HG02981 (cell line): ENCODE results near the gene RILPL2.
A peak's percentile ranks its signal among the peaks of the same experiment; 100 is the strongest.
"Not testable (repeated sequence)": the region's sequence is repeated elsewhere in the genome, so short reads cannot be mapped to it uniquely, and the experiment has no call there.

ENCODE experiments used
- ATAC-seq: cut with Tn5 transposase; IDR thresholded peaks from one replicate; pipeline ENCODE4 v1.9.1; 2021; ENCODE audit warnings: mild to moderate bottlenecking, moderate library complexity; ENCODE audit not compliant: unreplicated experiment

Gene RILPL2

GRCh38 chr12:123450636-123451035 lies 14.2 kb upstream of the RILPL2 start:
- ATAC-seq: no peak

GRCh38 chr12:123449856-123450255 lies 13.4 kb upstream of the RILPL2 start:
- no peak for ATAC-seq

DNA sequence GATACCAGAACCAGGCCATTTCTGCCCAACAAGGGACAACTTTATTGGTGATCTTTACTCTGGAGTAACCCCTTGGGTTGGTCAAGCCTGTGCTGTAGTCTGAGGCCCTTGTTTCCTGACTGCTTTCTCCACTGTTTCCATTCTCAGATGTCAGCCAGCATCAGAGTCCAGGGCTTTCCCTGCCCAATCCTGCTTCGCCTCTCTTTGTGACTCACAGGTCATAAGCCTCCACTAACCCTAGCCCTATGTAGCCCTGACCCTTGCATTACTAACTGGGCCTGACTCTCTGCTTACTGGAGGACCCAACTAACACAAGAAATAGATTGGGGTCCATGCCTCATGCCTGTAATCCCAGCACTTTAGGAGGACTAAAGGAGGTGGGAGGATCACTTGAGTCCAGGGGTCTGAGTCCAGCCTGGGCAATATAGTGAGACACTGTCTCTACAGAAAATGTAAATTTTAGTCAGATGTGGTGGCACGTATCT lies 12.8 kb upstream of the RILPL2 start:
- ATAC-seq: no peak

- no peak for ATAC-seq
Observed at GRCh38 chr12:123446333-123446713, 9.8 kb upstream of the RILPL2 start.

- ATAC-seq: no peak
Observed at GRCh38 chr12:123445388-123446332, 9.2 kb upstream of the RILPL2 start.

GRCh38 chr12:123444092-123445026 lies 7.9 kb upstream of the RILPL2 start:
- no peak for ATAC-seq

DNA sequence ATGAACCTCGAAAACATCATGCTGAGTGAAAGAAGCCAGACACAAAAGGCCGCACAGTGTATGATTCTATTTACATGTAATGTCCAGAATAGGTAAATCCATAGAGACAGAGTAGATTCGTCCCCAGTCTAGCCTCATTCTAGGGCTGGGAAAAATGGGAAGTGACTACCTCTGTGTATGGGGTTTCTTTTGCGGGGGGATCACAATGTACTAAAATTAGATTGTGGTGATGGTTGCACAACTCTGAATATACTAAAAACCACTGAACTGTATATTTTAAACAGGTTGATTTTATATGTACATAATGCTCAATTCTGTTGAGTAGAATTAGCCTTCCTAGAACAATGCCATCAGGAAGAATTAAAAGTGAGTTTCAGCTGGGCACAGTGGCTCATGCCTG lies 6.3 kb upstream of the RILPL2 start:
- no peak for ATAC-seq

DNA sequence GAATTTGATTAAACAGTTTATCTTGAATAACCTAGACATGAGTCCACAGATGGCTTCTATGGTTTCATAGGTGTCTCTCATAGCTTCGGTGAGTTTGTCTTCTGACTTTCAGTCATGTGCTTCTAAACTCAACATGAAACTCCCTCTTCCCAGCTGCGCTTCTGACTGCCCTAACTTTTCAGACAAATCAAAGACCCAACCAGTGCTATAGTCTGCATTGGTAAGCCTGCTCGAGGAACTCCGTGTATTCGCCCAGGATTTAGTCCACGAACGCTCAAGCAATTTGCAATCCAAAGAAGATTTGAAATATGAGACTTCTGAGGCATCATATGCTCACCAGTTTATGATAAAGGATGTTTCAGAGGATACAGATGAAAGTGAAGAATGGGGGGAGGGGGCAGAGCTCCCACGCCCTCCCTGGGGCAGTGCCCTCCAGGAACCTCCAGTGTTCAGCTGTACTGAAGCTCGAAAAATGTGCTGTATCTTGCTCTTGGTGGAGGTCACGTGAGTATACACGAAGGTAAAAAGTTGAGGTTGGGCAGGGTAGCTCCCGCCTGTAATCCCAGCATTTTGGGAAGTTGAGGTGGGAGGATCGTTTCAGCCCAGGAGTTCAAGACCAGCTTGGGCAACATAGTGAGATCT lies 5.2 kb upstream of the RILPL2 start:
- peak; percentile 48 for ATAC-seq

GRCh38 chr12:123435636-123436016 lies 858 bp downstream of the RILPL2 start:
- no peak for ATAC-seq

DNA sequence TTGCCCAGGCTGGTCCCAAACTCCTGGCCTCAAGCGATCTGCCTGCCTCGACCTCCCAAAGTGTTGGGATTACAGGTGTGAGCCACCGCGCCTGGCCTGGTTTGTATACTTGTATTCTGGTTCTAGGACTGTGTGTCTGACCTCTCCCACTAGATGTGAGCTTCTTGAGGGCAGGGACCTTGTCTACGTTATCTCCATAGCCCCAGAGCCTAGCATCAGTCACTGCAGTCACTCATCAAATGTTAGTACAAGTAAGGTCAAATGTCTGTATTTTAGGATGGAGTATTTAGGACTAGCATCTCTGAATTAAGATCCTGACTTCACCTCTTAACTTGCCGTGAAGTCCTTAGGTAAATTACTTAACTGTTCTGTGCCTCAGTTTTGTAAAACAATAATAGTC lies 2.9 kb downstream of the RILPL2 start:
- no peak for ATAC-seq

DNA sequence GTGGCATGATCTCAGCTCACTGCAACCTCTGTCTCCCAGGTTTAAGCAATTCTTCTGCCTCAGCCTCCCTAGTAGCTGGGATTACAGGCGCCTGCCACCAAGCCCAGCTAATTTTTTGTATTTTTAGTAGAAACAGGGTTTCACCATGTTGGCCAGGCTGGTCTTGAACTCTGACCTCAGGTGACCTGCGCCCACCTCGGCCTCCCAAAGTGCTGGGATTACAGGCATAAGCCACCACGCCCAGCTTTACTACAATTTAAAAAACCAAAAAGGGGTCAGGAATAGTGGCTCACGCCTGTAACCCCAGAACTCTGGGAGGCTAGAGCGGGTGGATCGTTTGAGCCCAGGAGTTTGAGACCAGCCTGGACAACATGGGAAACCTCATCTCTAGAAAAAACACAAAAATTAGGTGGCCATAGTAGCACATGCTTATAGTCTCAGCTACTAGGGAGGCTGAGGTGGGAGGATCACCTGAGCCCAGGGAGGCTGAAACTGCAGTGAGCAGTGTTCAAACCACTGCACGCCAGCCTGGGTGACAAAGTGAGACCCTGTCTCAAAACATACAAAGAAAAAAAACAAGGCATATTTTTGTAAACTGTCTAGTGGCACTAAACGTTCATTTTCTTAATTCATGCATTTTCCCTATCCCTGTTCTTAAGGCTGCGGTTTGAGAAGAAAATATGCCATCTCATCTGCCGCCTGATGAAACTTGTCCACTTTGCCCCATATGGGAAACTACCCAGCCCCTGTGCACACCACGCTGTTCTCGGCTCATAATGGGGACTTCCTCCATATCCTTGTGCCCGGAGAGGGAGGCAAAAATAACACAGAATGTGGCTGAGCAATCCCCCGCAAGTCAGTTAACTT lies 4.3 kb downstream of the RILPL2 start:
- not testable (repeated sequence) for ATAC-seq

DNA sequence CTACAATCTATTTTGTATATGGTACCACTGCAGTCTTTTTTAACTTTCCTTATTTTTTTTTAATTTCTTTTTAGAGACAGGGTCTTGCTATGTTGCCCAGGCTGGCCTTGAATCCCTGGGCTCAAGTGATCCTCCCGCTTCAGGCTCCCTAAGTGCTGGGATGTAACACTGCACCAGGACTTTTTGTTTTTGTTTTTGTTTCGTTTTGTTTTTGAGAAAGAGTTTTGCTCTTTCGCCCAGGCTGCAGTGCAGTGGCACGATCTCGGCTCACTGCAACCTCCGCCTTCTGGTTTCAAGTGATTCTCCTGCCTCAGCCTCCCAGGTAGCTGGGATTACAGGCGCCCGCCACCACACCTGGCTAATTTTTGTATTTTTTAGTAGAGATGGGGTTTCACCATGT lies 7.4 kb downstream of the RILPL2 start:
- not testable (repeated sequence) for ATAC-seq

DNA sequence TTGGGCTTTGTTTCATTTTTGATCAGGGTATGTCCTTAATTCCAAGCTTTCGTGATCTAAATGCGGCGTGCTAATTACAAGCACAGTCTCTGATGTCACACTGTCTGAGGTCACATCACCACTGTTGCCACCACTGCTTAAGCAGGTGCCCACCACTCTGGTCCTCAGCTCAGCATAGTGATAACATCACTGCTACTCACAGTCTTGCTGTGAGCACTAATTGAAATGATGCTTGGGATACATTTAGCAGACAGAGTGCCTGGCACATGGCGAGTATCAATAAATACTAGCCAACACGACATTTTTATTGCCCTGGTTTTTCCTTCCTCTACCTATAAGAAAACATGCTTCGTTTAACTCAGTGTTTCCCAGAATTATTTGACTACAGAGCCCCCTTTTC lies 7.9 kb downstream of the RILPL2 start:
- no peak for ATAC-seq

DNA sequence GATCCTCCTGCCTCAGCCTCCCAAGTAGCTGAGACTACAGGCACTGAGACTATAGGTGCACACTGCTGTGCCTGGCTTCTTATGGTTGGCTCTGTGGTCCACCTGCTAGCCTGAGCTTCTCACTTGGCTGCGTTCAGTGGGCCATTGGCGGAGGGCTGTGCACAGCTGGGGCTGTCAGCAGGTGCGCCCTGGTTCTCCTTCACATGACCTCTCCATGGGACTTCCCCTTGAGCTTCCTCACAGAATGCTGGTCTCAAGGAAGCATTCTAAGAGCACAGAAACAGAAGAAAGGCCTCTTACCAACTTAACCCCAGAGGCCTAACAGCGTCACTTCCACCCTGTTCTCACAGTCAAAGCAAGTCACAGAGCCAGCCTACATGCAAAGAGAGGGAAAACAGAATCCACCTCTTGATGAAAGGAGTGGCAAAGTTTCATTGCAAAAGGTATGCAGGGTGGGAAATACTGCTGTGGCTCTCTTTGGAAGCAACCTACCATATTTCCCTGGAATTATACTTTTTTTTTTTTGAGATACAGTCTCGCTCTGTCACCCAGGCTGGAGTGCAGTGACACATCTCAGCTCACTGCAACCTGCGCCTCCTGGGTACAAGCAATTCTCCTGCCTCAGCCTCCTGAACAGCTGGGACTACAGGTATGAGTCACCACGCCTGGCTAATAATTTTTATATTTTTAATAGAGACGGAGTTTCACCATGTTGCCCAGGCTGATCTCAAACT lies 9.3 kb downstream of the RILPL2 start:
- peak; percentile 87 for ATAC-seq

GRCh38 chr12:123421314-123421713 lies 15.2 kb downstream of the RILPL2 start:
- no peak for ATAC-seq

GRCh38 chr12:123410041-123410412 lies 26.5 kb downstream of the RILPL2 start:
- ATAC-seq: no peak

- ATAC-seq: not testable (repeated sequence)
Observed at GRCh38 chr12:123409284-123410040, 27.0 kb downstream of the RILPL2 start.

DNA sequence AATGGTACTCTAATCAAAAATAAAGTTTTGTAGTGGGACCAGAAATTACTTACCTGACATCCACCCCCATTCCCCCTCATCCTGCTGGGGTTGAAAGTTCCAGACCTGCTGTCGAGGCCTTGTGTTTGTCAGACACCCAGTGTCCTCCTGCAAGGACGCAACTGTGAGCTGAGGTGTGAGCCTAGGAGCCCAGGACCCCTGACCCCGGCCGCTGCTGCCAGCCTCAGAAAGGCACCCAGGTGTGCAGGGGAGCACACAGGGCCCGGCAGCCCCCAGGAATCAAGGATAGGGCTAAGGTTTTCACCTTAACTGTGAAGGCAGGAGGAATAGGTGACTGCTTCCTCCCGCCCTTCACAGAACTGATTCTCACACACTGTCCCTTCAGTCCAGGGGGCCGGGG lies 27.9 kb downstream of the RILPL2 start:
- not testable (repeated sequence) for ATAC-seq

GRCh38 chr12:123407934-123408333 lies 28.6 kb downstream of the RILPL2 start:
- ATAC-seq: not testable (repeated sequence)
